Measurements from ENCODE around the gene SSTR4.

SSTR4 gene

GRCh38 chr20:23068283-23068682 is 33.2 kb downstream of the SSTR4 start:
- no peak for DNase-seq

- DNase-seq = no peak
Observed at GRCh38 chr20:23069108-23069507, 34.0 kb downstream of the SSTR4 start.

- DNase-seq = no peak
Observed at GRCh38 chr20:23071398-23071797, 36.3 kb downstream of the SSTR4 start.

- no peak for DNase-seq
Observed at GRCh38 chr20:23071996-23072395, 36.9 kb downstream of the SSTR4 start.

- DNase-seq = no peak
Observed at GRCh38 chr20:23072892-23073586, 37.9 kb downstream of the SSTR4 start.

- DNase-seq = no peak
Observed at GRCh38 chr20:23074052-23074451, 38.9 kb downstream of the SSTR4 start.

- no peak for DNase-seq
Observed at GRCh38 chr20:23077277-23077676, 42.2 kb downstream of the SSTR4 start.

- no peak for DNase-seq
Observed at GRCh38 chr20:23078351-23079015, 43.4 kb downstream of the SSTR4 start.

- no peak for DNase-seq
Observed at GRCh38 chr20:23079016-23079351, 43.9 kb downstream of the SSTR4 start.

GRCh38 chr20:23079926-23080325 is 44.8 kb downstream of the SSTR4 start:
- DNase-seq = no peak

GRCh38 chr20:23080521-23080920 is 45.4 kb downstream of the SSTR4 start:
- no peak for DNase-seq

- no peak for DNase-seq
Observed at GRCh38 chr20:23081263-23081819, 46.2 kb downstream of the SSTR4 start.

GRCh38 chr20:23082846-23083552 is 47.9 kb downstream of the SSTR4 start:
- DNase-seq = no peak

GRCh38 chr20:23083553-23084220 is 48.6 kb downstream of the SSTR4 start:
- no peak for DNase-seq

- no peak for DNase-seq
Observed at GRCh38 chr20:23084282-23084844, 49.3 kb downstream of the SSTR4 start.

- no peak for DNase-seq
Observed at GRCh38 chr20:23084845-23085365, 49.8 kb downstream of the SSTR4 start.

GRCh38 chr20:23085436-23086055 is 50.4 kb downstream of the SSTR4 start:
- DNase-seq = no peak

- DNase-seq = no peak
Observed at GRCh38 chr20:23086056-23086566, 51.0 kb downstream of the SSTR4 start, which contains the start of gene CD93. Gene CD93 (minus strand): TSS chr20:23086324. CDS start chr20:23086192, 132 bp downstream.

GRCh38 chr20:23086931-23087411 is 51.9 kb downstream of the SSTR4 start:
- no peak for DNase-seq

GRCh38 chr20:23087587-23088251 is 52.6 kb downstream of the SSTR4 start:
- DNase-seq = no peak
